ENCODE measurements around the gene C16orf90. TPM values are rescaled to one million over a fixed set of nuclear protein-coding genes. Genes with fewer than 3 reads are reported as not detected.

Gene C16orf90
- total RNA-seq, 1 donor from 2014 or later: not detected

GRCh38 chr16:3530371-3530914, 35.2 kb upstream of the C16orf90 start:
- H3K4me2 ChIP-seq (ENCODE audit: low read length): no peak overlapping the region
- H3K9me3 ChIP-seq (ENCODE audit: insufficient read depth, low read depth, low read length): no peaks in the 10 kb centered on the region
- no peaks in the 10 kb centered on the region for H4K20me1 ChIP-seq (ENCODE audit: insufficient read depth, low read length)
- Mint-ChIP-seq H3K36me3 (ENCODE audit: low read depth, unreplicated experiment) (peaks cover 43% of the 10 kb centered on the region), H3K27ac (ENCODE audit: unreplicated experiment) (no peak overlapping the region), H3K4me3 (ENCODE audit: unreplicated experiment) (no peak overlapping the region), H3K9me3 (ENCODE audit: unreplicated experiment) (peaks cover 4% of the 10 kb centered on the region), H3K27me3 (ENCODE audit: low read depth, unreplicated experiment) (no peaks in the 10 kb centered on the region), H3K4me1 (ENCODE audit: low read depth, unreplicated experiment) (no peaks in the 10 kb centered on the region)
- no peaks in the 10 kb centered on the region for H3K79me2 ChIP-seq (ENCODE audit: insufficient read depth, low read length)
- no peaks in the 10 kb centered on the region for H3K4me1 ChIP-seq (ENCODE audit: insufficient read depth, low read length)
- no peak overlapping the region for H3K27ac ChIP-seq (ENCODE audit: low read depth, low read length)
- H3K4me3 ChIP-seq (ENCODE audit: insufficient read depth, low read depth, low read length): no peak overlapping the region
- DNase-seq (ENCODE audit: low read depth) (no peak), FAIRE-seq (no peak)
- TF ChIP-seq EZH2 (IDR thresholded peaks at IDR 0.05; ENCODE audit: insufficient read depth, low read length): no peak
- TF ChIP-seq, protein P1, sequence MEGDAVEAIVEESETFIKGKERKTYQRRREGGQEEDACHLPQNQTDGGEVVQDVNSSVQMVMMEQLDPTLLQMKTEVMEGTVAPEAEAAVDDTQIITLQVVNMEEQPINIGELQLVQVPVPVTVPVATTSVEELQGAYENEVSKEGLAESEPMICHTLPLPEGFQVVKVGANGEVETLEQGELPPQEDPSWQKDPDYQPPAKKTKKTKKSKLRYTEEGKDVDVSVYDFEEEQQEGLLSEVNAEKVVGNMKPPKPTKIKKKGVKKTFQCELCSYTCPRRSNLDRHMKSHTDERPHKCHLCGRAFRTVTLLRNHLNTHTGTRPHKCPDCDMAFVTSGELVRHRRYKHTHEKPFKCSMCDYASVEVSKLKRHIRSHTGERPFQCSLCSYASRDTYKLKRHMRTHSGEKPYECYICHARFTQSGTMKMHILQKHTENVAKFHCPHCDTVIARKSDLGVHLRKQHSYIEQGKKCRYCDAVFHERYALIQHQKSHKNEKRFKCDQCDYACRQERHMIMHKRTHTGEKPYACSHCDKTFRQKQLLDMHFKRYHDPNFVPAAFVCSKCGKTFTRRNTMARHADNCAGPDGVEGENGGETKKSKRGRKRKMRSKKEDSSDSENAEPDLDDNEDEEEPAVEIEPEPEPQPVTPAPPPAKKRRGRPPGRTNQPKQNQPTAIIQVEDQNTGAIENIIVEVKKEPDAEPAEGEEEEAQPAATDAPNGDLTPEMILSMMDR (IDR thresholded peaks at IDR 0.05; ENCODE audit: insufficient read depth, low read depth, low read length): no peak
- H3K27me3 ChIP-seq (ENCODE audit: insufficient read depth, low read length): no peaks in the 10 kb centered on the region
- no peak overlapping the region for H2AFZ ChIP-seq (ENCODE audit: low read depth, low read length)
- peaks cover 11% of the 10 kb centered on the region for H3K36me3 ChIP-seq (ENCODE audit: insufficient read depth, low read length)
- no peak overlapping the region for H3K9ac ChIP-seq (ENCODE audit: low read length)

DNA sequence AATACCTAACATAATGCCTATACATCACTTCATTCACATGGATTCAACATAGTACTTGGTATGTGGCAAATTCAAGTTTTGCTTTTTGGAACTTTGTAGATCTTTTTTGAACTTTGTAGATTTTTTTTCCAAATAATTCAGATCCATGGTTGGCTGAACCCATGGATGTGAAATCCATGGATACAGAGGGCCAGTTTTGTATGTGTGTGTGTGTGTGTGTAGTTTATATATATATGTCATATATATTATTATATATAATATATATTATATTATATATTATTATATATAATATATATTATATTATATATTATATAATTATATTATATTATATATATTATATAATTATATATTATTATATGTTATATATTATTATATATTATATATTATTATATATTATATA, 33.9 kb upstream of the C16orf90 start:
- Mint-ChIP-seq H3K36me3 (ENCODE audit: low read depth, unreplicated experiment) (peaks cover 34% of the 10 kb centered on the region), H3K4me1 (ENCODE audit: low read depth, unreplicated experiment) (no peaks in the 10 kb centered on the region), H3K4me3 (ENCODE audit: unreplicated experiment) (no peak overlapping the region), H3K9me3 (ENCODE audit: unreplicated experiment) (peaks cover 4% of the 10 kb centered on the region), H3K27me3 (ENCODE audit: low read depth, unreplicated experiment) (no peaks in the 10 kb centered on the region), H3K27ac (ENCODE audit: unreplicated experiment) (no peak overlapping the region)
- Histone ChIP-seq H4K20me1 (ENCODE audit: insufficient read depth, low read length) (no peaks in the 10 kb centered on the region), H3K9ac (ENCODE audit: low read length) (no peak overlapping the region), H3K79me2 (ENCODE audit: insufficient read depth, low read length) (no peaks in the 10 kb centered on the region), H3K27me3 (ENCODE audit: insufficient read depth, low read length) (no peaks in the 10 kb centered on the region), H3K4me3 (ENCODE audit: insufficient read depth, low read depth, low read length) (no peak overlapping the region), H3K9me3 (ENCODE audit: insufficient read depth, low read depth, low read length) (no peaks in the 10 kb centered on the region), H2AFZ (ENCODE audit: low read depth, low read length) (no peak overlapping the region), H3K27ac (ENCODE audit: low read depth, low read length) (no peak overlapping the region), H3K4me2 (ENCODE audit: low read length) (no peak overlapping the region), H3K36me3 (ENCODE audit: insufficient read depth, low read length) (peaks cover 11% of the 10 kb centered on the region), H3K4me1 (ENCODE audit: insufficient read depth, low read length) (no peaks in the 10 kb centered on the region)
- TF ChIP-seq, protein P1 (IDR thresholded peaks at IDR 0.05; ENCODE audit: insufficient read depth, low read depth, low read length): no peak
- no peak for TF ChIP-seq EZH2 (IDR thresholded peaks at IDR 0.05; ENCODE audit: insufficient read depth, low read length)
- no peak for FAIRE-seq
- no peak for DNase-seq (ENCODE audit: low read depth)

DNA sequence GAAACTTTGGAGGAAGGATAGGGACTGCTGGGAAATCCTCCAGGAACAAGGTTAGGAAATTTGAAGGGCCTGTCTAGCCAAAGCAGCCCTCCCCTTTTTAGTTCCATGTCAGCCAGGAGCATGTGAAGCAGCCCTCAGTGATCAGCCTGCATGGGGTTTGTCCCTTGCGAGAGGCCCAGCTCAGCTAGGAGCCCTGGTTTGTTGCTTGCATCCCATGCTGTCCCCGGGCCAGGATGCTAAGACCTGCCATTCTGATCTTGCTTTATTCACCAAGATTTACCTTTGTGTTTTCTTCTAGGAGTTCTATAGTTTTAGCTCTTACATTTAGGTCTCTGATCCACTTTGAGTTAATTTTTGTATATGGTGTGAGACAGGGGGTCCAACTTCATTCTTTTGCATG, 33.1 kb upstream of the C16orf90 start:
- H3K4me3 ChIP-seq (ENCODE audit: insufficient read depth, low read depth, low read length): no peak overlapping the region
- Mint-ChIP-seq H3K27me3 (ENCODE audit: low read depth, unreplicated experiment) (no peaks in the 10 kb centered on the region), H3K4me3 (ENCODE audit: unreplicated experiment) (no peak overlapping the region), H3K36me3 (ENCODE audit: low read depth, unreplicated experiment) (peaks cover 29% of the 10 kb centered on the region), H3K27ac (ENCODE audit: unreplicated experiment) (no peak overlapping the region), H3K4me1 (ENCODE audit: low read depth, unreplicated experiment) (no peaks in the 10 kb centered on the region), H3K9me3 (ENCODE audit: unreplicated experiment) (peaks cover 4% of the 10 kb centered on the region)
- no peak overlapping the region for H3K9ac ChIP-seq (ENCODE audit: low read length)
- TF ChIP-seq, protein P1 (IDR thresholded peaks at IDR 0.05; ENCODE audit: insufficient read depth, low read depth, low read length): no peak
- TF ChIP-seq EZH2 (IDR thresholded peaks at IDR 0.05; ENCODE audit: insufficient read depth, low read length): no peak
- H4K20me1 ChIP-seq (ENCODE audit: insufficient read depth, low read length): no peaks in the 10 kb centered on the region
- H3K27ac ChIP-seq (ENCODE audit: low read depth, low read length): no peak overlapping the region
- no peaks in the 10 kb centered on the region for H3K79me2 ChIP-seq (ENCODE audit: insufficient read depth, low read length)
- DNase-seq (ENCODE audit: low read depth): no peak
- no peaks in the 10 kb centered on the region for H3K4me1 ChIP-seq (ENCODE audit: insufficient read depth, low read length)
- FAIRE-seq: no peak
- no peak overlapping the region for H2AFZ ChIP-seq (ENCODE audit: low read depth, low read length)
- H3K4me2 ChIP-seq (ENCODE audit: low read length): no peak overlapping the region
- peaks cover 12% of the 10 kb centered on the region for H3K36me3 ChIP-seq (ENCODE audit: insufficient read depth, low read length)
- H3K27me3 ChIP-seq (ENCODE audit: insufficient read depth, low read length): no peaks in the 10 kb centered on the region
- no peaks in the 10 kb centered on the region for H3K9me3 ChIP-seq (ENCODE audit: insufficient read depth, low read depth, low read length)

Data from astrocyte (in vitro differentiated cells and primary cell).